PC-3 (cell line): Measurements from ENCODE around the gene MKI67. TPM values are rescaled to one million over a fixed set of nuclear protein-coding genes. Genes with fewer than 3 reads are reported as not detected.

ENCODE experiments used
- ATAC-seq: fragments of 200-7000 bp; cut with Tn5 transposase; 2 replicates; pipeline ENCODE4 v1.9.1; 2020; ENCODE audit warnings: mild to moderate bottlenecking, moderate library complexity
- BruUV-seq: library from RNA; stranded (reverse); fragments of 400-500 nt; replicated peaks from 2 replicates; lab custom pipeline; 2021; lab: Mats Ljungman, UMichigan
- CTCF ChIA-PET: fragments of 300-600 bp; sonication (Branson Sonifier 250); formaldehyde crosslinking; loops from one replicate; lab custom pipeline; 2022; ENCODE audit warnings: antibody characterized with exemption; lab: Charles Lee
- POLR2A ChIA-PET: fragments of 300-600 bp; sonication (Branson Sonifier 250); formaldehyde crosslinking; loops from one replicate; lab custom pipeline; 2022; ENCODE audit warnings: antibody characterized with exemption; ENCODE audit not compliant: unreplicated experiment; lab: Charles Lee
- DNase-seq: peaks from one replicate; pipeline ENCODE4 v3.0.0-alpha.2; 2015
- H2AFZ ChIP-seq: fragments of 300-600 bp; sonication (generic); 2 replicates; pipeline ENCODE4 v1.6.0; 2016; ENCODE audit warnings: antibody characterized with exemption, low read length
- H3F3A ChIP-seq: fragments of 300-600 bp; sonication (generic); one replicate; pipeline ENCODE4 v1.6.0; 2017; ENCODE audit warnings: antibody characterized with exemption, low read length, control low read depth, mild to moderate bottlenecking; ENCODE audit not compliant: unreplicated experiment
- H3K27ac ChIP-seq: fragments of 300-600 bp; sonication (generic); 2 replicates; pipeline ENCODE4 v1.5.1; 2016; ENCODE audit warnings: mild to moderate bottlenecking, low read length
- H3K27me3 ChIP-seq: fragments of 300-600 bp; sonication (generic); 2 replicates; pipeline ENCODE4 v1.6.1; 2016; ENCODE audit warnings: low read length, mixed read lengths
- H3K36me3 ChIP-seq: fragments of 300-600 bp; sonication (generic); 2 replicates; pipeline ENCODE4 v1.6.1; 2016; ENCODE audit warnings: low read depth, mixed run types, low read length, mixed read lengths
- H3K4me1 ChIP-seq: fragments of 300-600 bp; sonication (generic); 2 replicates; pipeline ENCODE4 v1.5.1; 2016; ENCODE audit warnings: low read length; ENCODE audit not compliant: insufficient read depth
- H3K4me2 ChIP-seq: fragments of 300-600 bp; sonication (generic); 2 replicates; pipeline ENCODE4 v1.6.0; 2016; ENCODE audit warnings: low read length
- H3K4me3 ChIP-seq: fragments of 300-600 bp; sonication (generic); 2 replicates; pipeline ENCODE4 v1.5.1; 2016; ENCODE audit warnings: mild to moderate bottlenecking, low read length, mixed read lengths
- H3K79me2 ChIP-seq: fragments of 300-600 bp; sonication (generic); 2 replicates; pipeline ENCODE4 v1.6.1; 2017; ENCODE audit warnings: low read length, mixed read lengths
- H3K9ac ChIP-seq: fragments of 300-600 bp; sonication (generic); 2 replicates; pipeline ENCODE4 v1.6.0; 2016; ENCODE audit warnings: mild to moderate bottlenecking, low read length
- H3K9me2 ChIP-seq: fragments of 300-600 bp; sonication (generic); replicated peaks from 2 replicates; pipeline ENCODE4 v1.6.1; 2016; ENCODE audit warnings: mixed run types, low read length, mixed read lengths
- H3K9me3 ChIP-seq: fragments of 300-600 bp; sonication (generic); 2 replicates; pipeline ENCODE4 v1.6.1; 2016; ENCODE audit warnings: low read length, mixed read lengths
- H4K20me1 ChIP-seq: fragments of 300-600 bp; sonication (generic); 2 replicates; pipeline ENCODE4 v1.6.1; 2016; ENCODE audit warnings: low read length, mixed read lengths
- EZH2 ChIP-seq: fragments of 300-600 bp; sonication (generic); IDR thresholded peaks from one replicate; pipeline ENCODE4 v1.6.1; 2017; ENCODE audit warnings: antibody characterized with exemption, mild to moderate bottlenecking, low read length; ENCODE audit not compliant: unreplicated experiment
- EZH2phosphoT487 ChIP-seq: fragments of 300-600 bp; sonication (generic); IDR thresholded peaks from 2 replicates; pipeline ENCODE4 v1.6.1; 2018; ENCODE audit warnings: mild to moderate bottlenecking, antibody characterized with exemption, low read length, borderline replicate concordance
- intact Hi-C: fragments of 100-400 bp; cut with micrococcal nuclease; formaldehyde crosslinking; loops from 2 replicates; pipeline ENCODE4 v1.9.0; 2023
- total RNA-seq: library from RNA; depleted of rRNA; stranded (reverse); fragments of >200 nt; gene quantifications from 2 replicates; pipeline ENCODE4 v1.2.3, GENCODE V29; 2014
- TF ChIP-seq, protein P1 (sequence below): fragments of 300-600 bp; sonication (generic); conservative IDR thresholded peaks from 2 replicates; pipeline ENCODE4 v1.5.1; 2017; ENCODE audit warnings: antibody characterized with exemption, low read depth, mild to moderate bottlenecking, low read length

The MKI67 gene
- total RNA-seq, 1 experiment from 2014 or later: 66.0 TPM

DNA sequence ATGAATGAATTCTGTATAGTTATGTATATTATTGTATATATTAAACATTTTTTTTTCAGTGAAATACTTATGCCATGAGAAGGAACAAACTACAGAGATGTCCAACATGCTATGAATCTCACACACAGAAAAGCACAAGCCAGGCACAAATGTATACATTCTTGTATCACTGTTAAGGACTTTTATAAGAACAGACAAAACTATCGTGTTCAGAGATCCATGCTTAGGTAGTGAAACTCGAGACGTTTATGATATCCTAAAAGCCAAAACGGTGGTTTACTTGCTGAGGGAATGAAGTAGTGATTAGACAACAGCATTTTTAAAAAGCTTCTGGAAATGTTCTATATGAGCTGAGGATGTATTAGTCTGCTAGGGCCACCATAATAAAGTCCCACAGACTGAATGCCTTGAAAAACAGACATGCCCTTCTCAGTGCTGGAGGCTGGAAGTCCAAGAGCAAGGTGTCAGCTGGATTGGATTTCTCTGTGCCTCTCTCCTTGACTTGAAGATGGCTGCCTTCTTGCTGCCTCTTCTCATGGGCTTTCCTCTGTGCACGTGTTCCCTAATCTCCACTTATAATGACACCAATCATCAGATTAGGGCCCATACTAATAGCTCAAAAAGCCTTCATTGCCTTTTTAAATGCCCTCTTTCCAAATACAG lies 4.3 kb downstream of the MKI67 start:
- Histone ChIP-seq H3K4me1 (peaks cover 20% of the 10 kb centered on the region), H3K36me3 (peaks cover 58% of the 10 kb centered on the region), H3K79me2 (peaks cover 81% of the 10 kb centered on the region), H3K9me3 (no peaks in the 10 kb centered on the region), H3K27me3 (no peaks in the 10 kb centered on the region), H3K9me2 (no peaks in the 10 kb centered on the region), H3K4me3 (no peak overlapping the region), H3K4me2 (no peak overlapping the region), H2AFZ (no peak overlapping the region), H4K20me1 (peaks cover 38% of the 10 kb centered on the region; the same call in 1 of the 2 replicates), H3F3A (no peaks in the 10 kb centered on the region), H3K9ac (no peak overlapping the region), H3K27ac (no peak overlapping the region)
- no TSS peak for BruUV-seq
- TF ChIP-seq EZH2phosphoT487 (no peak), EZH2 (no peak)
- TF ChIP-seq, protein P1, sequence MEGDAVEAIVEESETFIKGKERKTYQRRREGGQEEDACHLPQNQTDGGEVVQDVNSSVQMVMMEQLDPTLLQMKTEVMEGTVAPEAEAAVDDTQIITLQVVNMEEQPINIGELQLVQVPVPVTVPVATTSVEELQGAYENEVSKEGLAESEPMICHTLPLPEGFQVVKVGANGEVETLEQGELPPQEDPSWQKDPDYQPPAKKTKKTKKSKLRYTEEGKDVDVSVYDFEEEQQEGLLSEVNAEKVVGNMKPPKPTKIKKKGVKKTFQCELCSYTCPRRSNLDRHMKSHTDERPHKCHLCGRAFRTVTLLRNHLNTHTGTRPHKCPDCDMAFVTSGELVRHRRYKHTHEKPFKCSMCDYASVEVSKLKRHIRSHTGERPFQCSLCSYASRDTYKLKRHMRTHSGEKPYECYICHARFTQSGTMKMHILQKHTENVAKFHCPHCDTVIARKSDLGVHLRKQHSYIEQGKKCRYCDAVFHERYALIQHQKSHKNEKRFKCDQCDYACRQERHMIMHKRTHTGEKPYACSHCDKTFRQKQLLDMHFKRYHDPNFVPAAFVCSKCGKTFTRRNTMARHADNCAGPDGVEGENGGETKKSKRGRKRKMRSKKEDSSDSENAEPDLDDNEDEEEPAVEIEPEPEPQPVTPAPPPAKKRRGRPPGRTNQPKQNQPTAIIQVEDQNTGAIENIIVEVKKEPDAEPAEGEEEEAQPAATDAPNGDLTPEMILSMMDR: no peak
- intact Hi-C loops: no loop called here
- ChIA-PET CTCF (no interaction called here), POLR2A (no interaction called here)
- no peak for DNase-seq
- no peak for ATAC-seq

- no peaks in the 10 kb centered on the region for H3F3A ChIP-seq
- POLR2A ChIA-PET: no interaction called here
- H3K4me1 ChIP-seq: no peaks in the 10 kb centered on the region
- H3K9me3 ChIP-seq: no peaks in the 10 kb centered on the region
- ATAC-seq: no peak
- BruUV-seq: no TSS peak
- no peaks in the 10 kb centered on the region for H3K27me3 ChIP-seq
- peaks cover 79% of the 10 kb centered on the region for H3K36me3 ChIP-seq
- intact Hi-C loops: no loop called here
- peaks cover 58% of the 10 kb centered on the region for H3K79me2 ChIP-seq
- no peak for DNase-seq
- H3K4me2 ChIP-seq: no peak overlapping the region
- no peak overlapping the region for H2AFZ ChIP-seq
- no peak overlapping the region for H3K4me3 ChIP-seq
- H4K20me1 ChIP-seq: peaks cover 15% of the 10 kb centered on the region
- H3K27ac ChIP-seq: no peak overlapping the region
- H3K9me2 ChIP-seq: no peaks in the 10 kb centered on the region
- H3K9ac ChIP-seq: no peak overlapping the region
- CTCF ChIA-PET: no interaction called here
- TF ChIP-seq, protein P1: peak; percentile 37; the same call in 1 of the 2 replicates
- TF ChIP-seq EZH2: no peak
These were observed 9.2 kb downstream of the MKI67 start for GRCh38 chr10:128116851-128117615.

DNA sequence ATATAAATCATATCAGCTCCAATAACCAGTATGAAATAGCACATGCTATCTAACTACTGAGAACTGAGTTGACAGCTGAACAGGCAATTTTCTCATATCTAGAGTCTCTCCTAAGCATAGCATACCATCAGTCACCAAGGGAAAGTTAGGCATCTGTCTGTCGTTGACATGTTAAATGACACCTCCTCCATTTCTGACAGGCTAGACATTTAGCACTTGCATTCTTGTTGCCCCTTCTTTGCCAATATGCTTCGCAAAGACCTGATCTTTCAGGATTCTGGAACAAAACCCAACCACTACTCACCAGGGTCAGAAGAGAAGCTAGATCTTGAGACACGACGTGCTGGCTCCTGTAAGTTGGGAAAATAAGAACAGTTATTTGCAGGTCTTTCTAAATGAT lies 10.0 kb downstream of the MKI67 start:
- Histone ChIP-seq H3K9me2 (no peaks in the 10 kb centered on the region), H4K20me1 (peaks cover 15% of the 10 kb centered on the region), H3K79me2 (peaks cover 52% of the 10 kb centered on the region), H2AFZ (no peak overlapping the region), H3K4me1 (no peaks in the 10 kb centered on the region), H3K4me2 (no peak overlapping the region), H3K27me3 (no peaks in the 10 kb centered on the region), H3F3A (no peaks in the 10 kb centered on the region), H3K27ac (no peak overlapping the region), H3K36me3 (peaks cover 84% of the 10 kb centered on the region), H3K9me3 (no peaks in the 10 kb centered on the region), H3K4me3 (no peak overlapping the region), H3K9ac (no peak overlapping the region)
- DNase-seq (no peak), ATAC-seq (no peak)
- intact Hi-C loops: no loop called here
- ChIA-PET POLR2A (no interaction called here), CTCF (no interaction called here)
- no TSS peak for BruUV-seq
- TF ChIP-seq, protein P1: no peak
- TF ChIP-seq EZH2phosphoT487 (no peak), EZH2 (no peak)
